ENCODE results near the gene SPRYD4. TPM values are rescaled to one million over a fixed set of nuclear protein-coding genes. Genes with fewer than 3 reads are reported as not detected.
A peak's percentile ranks its signal among the peaks of the same experiment; 100 is the strongest.
"Not testable (repeated sequence)": the region's sequence is repeated elsewhere in the genome, so short reads cannot be mapped to it uniquely, and the experiment has no call there.

The SPRYD4 gene
- total and polyA plus RNA-seq, 9 of the 15 experiments (the other 6 are each of a cell fraction or from before 2014, with no cell fraction given): 1.8 to 4.7 (median 2.8) TPM

DNA sequence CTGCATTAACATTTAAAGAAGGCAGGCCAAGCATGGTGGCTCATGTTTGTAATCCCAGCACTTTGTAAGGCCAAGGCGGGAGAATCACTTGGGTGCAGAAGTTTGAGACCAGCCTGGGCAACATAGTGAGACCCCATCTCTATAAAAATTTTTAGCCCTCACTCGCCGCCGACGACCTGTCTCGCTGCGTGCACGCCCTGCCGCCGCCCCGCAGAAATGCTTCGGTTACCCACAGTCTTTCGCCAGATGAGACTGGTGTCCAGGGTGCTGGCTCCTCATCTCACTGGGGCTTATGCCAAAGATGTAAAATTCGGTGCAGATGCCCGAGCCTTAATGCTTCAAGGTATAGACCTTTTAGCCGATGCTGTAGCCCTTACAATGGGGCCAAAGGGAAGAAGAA is 42.4 kb downstream of the SPRYD4 start:
- Histone ChIP-seq H3K9me3 (replicated peaks; ENCODE audit: control insufficient read depth, insufficient read depth, low read depth, low read length) (no peaks in the 10 kb centered on the region), H3K9me1 (ENCODE audit: control insufficient read depth, insufficient read depth, low read length) (no peaks in the 10 kb centered on the region), H4K20me1 (replicated peaks; ENCODE audit: control insufficient read depth, insufficient read depth, low read length) (no peaks in the 10 kb centered on the region), H2AFZ (ENCODE audit: low read depth, low read length) (no peak overlapping the region), H3K79me2 (ENCODE audit: control insufficient read depth, insufficient read depth, low read length) (no peaks in the 10 kb centered on the region), H3K36me3 (ENCODE audit: control insufficient read depth, insufficient read depth, low read length) (no peaks in the 10 kb centered on the region), H3K4me2 (ENCODE audit: insufficient read depth, low read length) (no peak overlapping the region), H3K27ac (ENCODE audit: extremely low read depth, low read depth, low read length) (no peak overlapping the region), H3K4me1 (replicated peaks in 1 of 2; ENCODE audit: control insufficient read depth in 2 of 2, insufficient read depth in 2 of 2, low read length in 2 of 2) (no peaks in the 10 kb centered on the region), H3K9ac (ENCODE audit: insufficient read depth in 1 of 2, low read depth in 2 of 2, low read length in 2 of 2) (no peak overlapping the region), H3K4me3 (no peak overlapping the region), H3K27me3 (ENCODE audit: control insufficient read depth in 2 of 2, insufficient read depth in 2 of 2, low read length in 2 of 2) (peaks cover 5 to 19% of the 10 kb centered on the region in 2 experiments; a peak in 4 of 5 replicates)
- in situ Hi-C loops (cut with MboI) (no loop called here), intact Hi-C loops (cut with micrococcal nuclease) (no loop called here)
- CTCF ChIA-PET (ENCODE audit: low intra/inter-chr PET ratio): no interaction called here
- no peak for ATAC-seq
- DNase-seq (ENCODE audit: extremely low read depth in 1 of 4, low spot score in 3 of 4): no peak
- 37% methylated on average over 16 of the region's 16 CpGs for WGBS (ENCODE audit: insufficient coverage, low coverage, missing lambda C conversion rate)
- POLR2A ChIA-PET: no interaction called here
- no TSS peak for BruUV-seq (replicated peaks)
- TF ChIP-seq IFI16 (CRISPR knock-in tag; IDR thresholded peaks at IDR 0.05) (no peak), NR4A1 (CRISPR knock-in tag; IDR thresholded peaks at IDR 0.05) (no peak), NR4A1 (tag; IDR thresholded peaks at IDR 0.05) (no peak), CBX1 (IDR thresholded peaks at IDR 0.05; ENCODE audit: low read depth) (no peak), ZNF121 (CRISPR knock-in tag; conservative IDR thresholded peaks at IDR 0.05) (peak; percentile 31; the same call in 1 of the 2 replicates), PYGO2 (tag; IDR thresholded peaks at IDR 0.05) (no peak), ZBED1 (IDR thresholded peaks at IDR 0.05) (no peak)
- no peak for FAIRE-seq

DNA sequence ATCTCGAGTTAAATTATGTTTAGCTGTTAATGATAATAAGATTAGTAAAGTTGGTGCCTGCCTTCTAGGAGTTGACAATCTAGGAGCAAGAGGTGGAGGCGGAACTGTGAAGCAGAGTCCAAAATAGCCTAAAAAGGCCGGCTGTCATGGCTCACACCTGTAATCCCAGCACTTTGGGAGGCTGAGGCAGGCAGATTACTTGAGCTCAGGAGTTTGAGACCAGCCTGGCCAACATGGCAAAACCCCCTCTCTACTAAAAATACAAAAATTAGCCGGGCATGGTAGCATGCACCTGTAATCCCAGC is 45.6 kb downstream of the SPRYD4 start:
- FAIRE-seq; in situ Hi-C loops (cut with MboI): not testable (repeated sequence)
- POLR2A ChIA-PET: interaction anchor here (0.6 to 1.2 kb wide), 4 partner anchors 77 to 122 kb away, joined by 3 to 4 read pairs (median 3); no protein-coding TSS in a partner anchor

More for the DNA sequence above, 45.6 kb downstream of the SPRYD4 start:
- H3K9ac ChIP-seq (ENCODE audit: insufficient read depth in 1 of 2, low read depth in 2 of 2, low read length in 2 of 2); H3K79me2 ChIP-seq (ENCODE audit: control insufficient read depth, insufficient read depth, low read length); H3K9me1 ChIP-seq (ENCODE audit: control insufficient read depth, insufficient read depth, low read length); H3K9me3 ChIP-seq (replicated peaks; ENCODE audit: control insufficient read depth, insufficient read depth, low read depth, low read length); BruUV-seq (replicated peaks); intact Hi-C loops (cut with micrococcal nuclease); DNase-seq (ENCODE audit: extremely low read depth in 1 of 4, low spot score in 3 of 4); H3K36me3 ChIP-seq (ENCODE audit: control insufficient read depth, insufficient read depth, low read length); H3K27ac ChIP-seq (ENCODE audit: extremely low read depth, low read depth, low read length); H3K4me1 ChIP-seq (replicated peaks in 1 of 2; ENCODE audit: control insufficient read depth in 2 of 2, insufficient read depth in 2 of 2, low read length in 2 of 2); H3K4me3 ChIP-seq; ATAC-seq; H2AFZ ChIP-seq (ENCODE audit: low read depth, low read length); H3K4me2 ChIP-seq (ENCODE audit: insufficient read depth, low read length); H4K20me1 ChIP-seq (replicated peaks; ENCODE audit: control insufficient read depth, insufficient read depth, low read length): not testable (repeated sequence)
- CTCF ChIA-PET (ENCODE audit: low intra/inter-chr PET ratio): interaction anchor here (1.3 to 2.9 kb wide), 6 partner anchors 51 to 122 kb away, joined by 3 to 31 read pairs (median 10); no protein-coding TSS in a partner anchor
- WGBS (ENCODE audit: insufficient coverage, low coverage, missing lambda C conversion rate): 33% methylated on average over 4 of the region's 4 CpGs
- H3K27me3 ChIP-seq (ENCODE audit: control insufficient read depth in 2 of 2, insufficient read depth in 2 of 2, low read length in 2 of 2): peaks cover 5 to 19% of the 10 kb centered on the region in 2 experiments; a peak in 4 of 5 replicates

All from K562 (cell line).